ENCODE data around the gene FALEC.

The FALEC gene

DNA sequence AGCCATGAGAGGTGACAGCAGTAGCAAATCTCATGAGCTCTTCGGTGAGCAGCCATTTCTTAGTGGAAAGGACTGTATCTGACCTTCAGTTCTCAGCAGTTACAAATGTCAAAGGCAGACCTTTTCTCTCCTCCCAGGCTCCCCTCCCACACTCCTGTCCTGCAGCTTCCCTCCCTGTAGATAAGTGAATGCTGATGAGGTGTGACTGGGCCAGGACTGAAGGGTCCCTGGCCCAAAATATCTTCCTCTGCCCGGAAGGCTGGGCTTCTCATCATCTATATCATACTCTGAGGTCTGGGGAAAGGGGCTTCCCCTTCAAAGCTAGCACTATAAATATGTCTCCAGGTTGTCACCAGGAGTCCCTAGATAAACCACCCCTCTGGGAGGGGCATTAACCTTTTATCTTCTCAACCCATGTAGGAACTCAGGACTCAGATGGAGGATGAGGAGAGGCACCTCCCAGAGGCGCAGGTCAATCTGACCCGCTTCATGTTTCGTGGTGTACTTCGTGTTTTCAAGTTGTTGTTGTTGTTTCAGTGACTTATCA is 30.0 kb downstream of the FALEC start:
- no peak for DNase-seq (ENCODE audit: low read depth)

DNA sequence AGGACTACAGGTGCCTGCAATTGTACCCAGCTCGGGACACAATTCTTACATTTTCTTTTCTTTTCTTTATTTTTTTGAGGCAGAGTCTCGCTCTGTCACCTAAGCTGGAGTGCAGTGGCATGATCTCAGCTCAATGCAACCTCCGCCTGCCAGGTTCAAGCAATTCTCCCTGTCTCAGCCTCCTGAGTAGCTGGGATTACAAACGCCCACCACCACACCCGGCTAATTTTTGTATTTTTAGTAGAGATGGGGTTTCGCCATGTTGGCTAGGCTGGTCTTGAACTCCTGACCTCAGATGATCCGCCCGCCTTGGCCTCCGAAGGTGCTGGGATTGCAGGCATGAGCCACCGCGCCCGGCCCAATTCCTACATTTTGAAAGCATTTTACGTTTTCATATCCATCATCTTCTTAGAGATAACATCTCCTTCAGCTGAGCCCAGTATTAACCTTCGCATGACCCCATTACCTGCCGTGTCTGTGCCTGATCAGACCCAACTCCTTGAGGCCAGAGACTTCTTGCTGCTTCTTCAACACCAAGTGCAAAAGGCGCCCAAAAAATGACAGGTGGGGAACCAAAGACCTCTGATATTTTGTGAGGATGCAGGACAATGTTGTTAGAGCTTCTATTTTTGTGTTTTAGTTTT is 30.9 kb downstream of the FALEC start:
- no peak for DNase-seq (ENCODE audit: low read depth)

DNA sequence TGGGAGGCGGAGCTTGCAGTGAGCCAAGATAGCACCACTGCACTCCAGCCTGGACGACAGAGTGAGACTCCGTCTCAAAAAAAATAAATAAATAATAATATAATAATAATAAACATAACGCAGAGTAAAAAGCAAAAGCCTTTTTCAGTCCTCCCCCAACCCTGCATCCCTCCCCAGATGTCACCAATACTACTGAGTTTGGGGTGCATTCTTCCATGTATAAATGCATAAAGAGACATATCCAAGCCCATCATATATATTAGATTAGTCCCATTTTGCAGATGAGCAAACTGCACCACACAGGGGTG is 32.7 kb downstream of the FALEC start:
- no peak for DNase-seq (ENCODE audit: low read depth)

DNA sequence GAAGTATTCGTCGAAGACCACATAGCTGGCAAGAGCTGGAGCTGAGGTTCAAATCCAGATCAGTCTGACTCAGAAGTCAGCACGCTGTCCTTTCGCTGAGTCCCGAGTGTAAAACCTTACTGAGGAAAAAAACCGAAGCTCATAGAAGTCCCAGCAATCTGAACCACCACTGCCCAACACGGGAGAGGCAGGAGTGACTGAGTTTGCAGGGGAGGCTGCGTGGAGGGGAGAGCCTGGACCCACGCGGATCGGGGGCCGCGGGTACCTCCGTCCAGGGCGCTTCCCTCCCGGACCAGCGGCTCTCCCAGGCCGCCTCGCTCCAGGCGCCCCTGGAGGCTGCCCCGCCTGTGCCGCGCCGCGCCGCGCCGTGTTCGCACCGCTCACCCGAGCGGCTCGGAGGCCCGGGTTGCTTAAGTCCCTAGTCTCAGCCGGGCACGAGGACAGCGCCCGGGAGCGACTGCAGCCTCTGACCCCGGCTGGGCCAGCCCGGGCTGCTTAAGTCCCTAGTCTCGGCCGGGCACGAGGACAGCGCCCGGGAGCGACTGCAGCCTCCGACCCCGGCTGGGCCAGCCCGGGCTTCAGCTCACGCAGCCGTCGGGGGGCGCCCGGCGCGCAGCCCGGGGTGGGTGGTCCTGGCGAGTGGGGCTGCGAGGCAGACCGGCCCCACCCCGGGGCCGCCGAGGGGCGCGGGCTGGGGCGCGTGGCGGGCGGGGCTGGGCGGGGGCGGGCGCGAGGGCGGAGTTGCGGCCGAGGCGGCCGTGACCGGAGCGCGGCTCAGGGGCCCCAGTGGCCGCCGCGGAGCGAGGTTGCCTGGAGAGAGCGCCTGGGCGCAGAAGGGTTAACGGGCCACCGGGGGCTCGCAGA is 33.3 kb downstream of the FALEC start, which contains the start of gene ADAMTSL4:
Gene ADAMTSL4 (plus strand): TSS at position 777 of the 864 bp plus-strand sequence. CDS start 2,881 bp downstream, outside the sequence.
- no peak for DNase-seq (ENCODE audit: low read depth)

DNA sequence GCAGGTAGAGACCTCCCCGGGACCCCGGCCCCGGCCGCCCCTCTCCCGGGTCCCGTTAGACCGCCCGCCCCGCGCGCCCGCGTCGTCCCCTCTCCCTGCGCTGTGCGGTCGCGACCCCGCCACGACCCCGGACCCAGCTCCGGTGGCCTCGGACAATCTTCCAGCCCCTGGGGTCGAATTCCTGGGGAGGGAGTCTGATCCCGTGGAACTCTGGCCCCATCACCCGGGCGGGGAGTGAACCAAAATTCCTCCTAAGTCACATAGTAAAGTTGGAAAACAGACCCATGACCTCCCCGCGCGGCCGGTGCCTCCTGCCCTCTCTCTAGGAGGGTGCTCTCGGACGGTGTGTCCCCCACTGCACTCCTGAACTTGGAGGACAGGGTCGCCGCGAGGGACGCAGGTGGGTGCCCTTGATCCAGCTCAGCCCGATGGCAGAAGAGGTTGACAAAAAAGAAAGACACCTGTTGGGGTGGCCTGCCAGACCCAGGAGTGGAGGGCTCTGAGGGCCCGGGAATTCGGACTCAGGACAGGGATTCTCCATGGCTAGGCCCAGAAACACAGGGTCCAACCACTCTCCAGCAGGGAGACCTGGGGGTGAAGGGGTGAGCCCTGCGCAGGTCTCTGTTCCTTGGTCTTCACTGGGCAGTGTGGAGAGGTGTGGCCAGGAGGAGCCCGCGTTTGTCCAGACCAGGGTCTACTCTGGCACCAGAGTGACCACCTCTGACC is 34.1 kb downstream of the FALEC start:
- no peak for DNase-seq (ENCODE audit: low read depth)

DNA sequence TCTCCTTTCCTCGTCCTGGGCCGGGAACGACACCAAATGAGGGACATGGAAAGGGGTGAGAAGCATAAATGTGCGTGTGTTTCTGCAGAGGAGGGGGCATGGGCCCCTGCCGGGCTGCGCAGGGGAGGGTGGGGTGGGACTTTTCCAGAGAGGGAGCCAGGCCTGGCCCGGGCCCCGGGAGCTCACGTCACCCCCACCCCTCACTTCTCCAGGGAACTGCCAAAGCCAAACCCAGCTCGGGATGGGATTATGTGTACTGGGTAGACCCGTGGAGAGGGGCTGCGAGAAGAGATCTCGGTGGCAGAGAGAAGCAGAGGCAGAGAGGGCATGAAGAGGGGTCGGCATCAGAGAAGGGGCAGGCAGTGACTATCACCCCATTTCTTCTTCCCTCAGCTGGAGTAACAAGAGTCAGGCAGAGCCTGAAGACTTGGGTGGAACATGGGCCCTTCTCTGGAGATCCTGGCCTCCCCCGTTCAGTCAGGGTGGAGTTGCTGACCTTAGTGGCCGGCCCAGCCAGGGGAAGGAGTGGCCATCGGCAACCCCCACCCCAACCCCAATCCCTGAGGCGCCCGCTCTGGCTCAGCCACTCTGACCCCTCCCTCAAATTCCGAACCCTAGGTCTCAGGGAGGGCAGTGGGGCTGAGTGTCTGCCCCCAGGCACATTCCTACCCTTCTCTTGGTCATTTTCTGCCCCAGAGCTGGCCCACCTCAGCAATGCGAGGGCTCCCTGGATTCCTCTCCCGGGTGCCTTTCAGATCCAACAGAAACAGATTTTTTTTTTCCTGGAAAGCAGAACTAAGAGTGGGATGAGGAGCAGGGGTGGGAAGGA is 34.9 kb downstream of the FALEC start:
- no peak for DNase-seq (ENCODE audit: low read depth)

DNA sequence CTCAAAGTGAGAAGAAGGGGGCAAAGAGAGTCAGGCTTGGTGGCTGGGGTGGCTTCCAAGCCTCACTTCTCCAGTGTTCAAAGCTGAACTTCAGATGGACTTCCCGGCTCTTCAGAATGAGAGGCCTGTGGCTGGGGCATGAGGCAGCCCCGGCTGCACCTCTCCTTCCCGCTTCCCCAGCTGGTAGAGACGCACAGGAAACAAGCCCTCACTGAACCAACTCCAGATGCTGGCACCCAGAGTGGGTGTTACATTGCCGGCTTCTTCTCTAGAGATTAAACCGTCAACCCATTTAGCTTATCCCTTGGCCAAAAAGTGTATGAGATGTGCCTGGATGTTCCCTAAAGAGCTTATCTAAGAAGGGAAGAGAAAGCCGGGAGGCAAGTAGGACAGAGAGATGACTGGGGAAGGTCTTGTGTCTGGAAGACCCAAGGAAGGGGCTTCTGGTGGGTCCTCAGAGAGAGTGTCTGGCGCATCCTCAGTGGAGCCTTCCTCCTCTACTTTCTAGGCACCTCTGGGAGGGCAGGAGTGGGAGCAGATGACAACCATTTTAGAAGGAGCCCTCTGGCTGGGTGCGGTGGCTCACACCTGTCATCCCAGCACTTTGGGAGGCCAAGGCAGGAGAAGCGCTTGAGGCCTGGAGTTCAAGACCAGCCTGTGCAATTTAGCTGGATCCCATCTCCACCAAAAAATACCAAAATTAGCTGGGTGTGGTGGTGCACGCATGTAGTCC is 35.7 kb downstream of the FALEC start:
- no peak for DNase-seq (ENCODE audit: low read depth)

DNA sequence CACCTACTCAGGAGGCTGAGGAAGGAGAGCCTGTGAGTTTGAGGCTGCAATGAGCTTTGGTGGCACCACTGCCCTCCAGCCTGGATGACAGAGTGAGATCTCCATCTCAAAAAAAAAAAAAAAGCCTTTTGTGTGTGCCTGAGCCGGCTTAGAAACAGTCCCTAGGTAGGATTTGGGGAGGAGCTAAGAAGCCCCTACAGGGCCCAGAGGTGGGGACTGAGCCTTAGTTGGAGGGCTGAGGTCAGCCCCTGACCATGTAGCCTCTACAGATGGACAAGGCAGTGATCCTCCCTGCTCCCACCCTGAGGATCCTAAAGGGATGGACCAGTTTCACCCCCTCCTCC is 36.2 kb downstream of the FALEC start:
- DNase-seq (ENCODE audit: low read depth) = no peak

DNA sequence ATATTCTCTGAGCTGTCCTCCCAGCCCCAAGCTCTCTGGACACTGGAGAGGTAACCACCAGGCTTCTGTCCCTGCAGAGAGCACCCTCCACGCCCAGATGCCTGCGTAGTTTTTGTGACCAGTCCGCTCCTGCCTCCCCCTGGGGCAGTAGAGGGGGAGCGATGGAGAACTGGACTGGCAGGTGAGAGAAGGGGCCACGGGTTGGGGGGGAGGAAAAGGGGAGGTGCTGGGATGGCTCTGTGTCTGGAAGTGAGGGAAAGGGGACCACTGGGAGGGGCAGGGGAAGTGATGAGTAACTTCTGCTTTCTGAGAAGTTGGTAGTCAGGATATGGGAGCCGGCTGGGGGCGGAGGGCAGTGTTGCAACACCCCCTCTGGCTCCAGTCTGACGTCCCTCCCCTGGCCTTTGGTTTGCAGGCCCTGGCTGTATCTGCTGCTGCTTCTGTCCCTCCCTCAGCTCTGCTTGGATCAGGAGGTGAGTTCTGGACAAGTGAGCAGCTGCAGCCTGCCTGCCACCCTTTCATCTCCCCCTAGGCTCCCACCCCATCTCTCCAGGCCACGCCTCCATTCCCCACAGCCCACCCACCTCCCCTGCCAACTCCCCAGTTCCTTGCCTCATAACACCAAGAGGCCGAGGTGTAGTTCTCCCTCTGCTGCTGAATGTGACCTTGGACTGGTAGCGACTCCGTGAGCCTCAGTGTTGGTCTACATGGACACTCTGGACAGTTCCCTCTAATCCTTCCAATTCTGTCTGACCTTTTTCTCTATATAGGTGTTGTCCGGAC is 36.8 kb downstream of the FALEC start:
- DNase-seq (ENCODE audit: low read depth) = no peak

DNA sequence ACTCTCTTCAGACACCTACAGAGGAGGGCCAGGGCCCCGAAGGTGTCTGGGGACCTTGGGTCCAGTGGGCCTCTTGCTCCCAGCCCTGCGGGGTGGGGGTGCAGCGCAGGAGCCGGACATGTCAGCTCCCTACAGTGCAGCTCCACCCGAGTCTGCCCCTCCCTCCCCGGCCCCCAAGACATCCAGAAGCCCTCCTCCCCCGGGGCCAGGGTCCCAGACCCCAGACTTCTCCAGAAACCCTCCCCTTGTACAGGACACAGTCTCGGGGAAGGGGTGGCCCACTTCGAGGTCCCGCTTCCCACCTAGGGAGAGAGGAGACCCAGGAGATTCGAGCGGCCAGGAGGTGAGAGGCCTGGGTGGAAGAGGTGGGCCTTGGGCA is 37.3 kb downstream of the FALEC start:
- no peak for DNase-seq (ENCODE audit: low read depth)

DNA sequence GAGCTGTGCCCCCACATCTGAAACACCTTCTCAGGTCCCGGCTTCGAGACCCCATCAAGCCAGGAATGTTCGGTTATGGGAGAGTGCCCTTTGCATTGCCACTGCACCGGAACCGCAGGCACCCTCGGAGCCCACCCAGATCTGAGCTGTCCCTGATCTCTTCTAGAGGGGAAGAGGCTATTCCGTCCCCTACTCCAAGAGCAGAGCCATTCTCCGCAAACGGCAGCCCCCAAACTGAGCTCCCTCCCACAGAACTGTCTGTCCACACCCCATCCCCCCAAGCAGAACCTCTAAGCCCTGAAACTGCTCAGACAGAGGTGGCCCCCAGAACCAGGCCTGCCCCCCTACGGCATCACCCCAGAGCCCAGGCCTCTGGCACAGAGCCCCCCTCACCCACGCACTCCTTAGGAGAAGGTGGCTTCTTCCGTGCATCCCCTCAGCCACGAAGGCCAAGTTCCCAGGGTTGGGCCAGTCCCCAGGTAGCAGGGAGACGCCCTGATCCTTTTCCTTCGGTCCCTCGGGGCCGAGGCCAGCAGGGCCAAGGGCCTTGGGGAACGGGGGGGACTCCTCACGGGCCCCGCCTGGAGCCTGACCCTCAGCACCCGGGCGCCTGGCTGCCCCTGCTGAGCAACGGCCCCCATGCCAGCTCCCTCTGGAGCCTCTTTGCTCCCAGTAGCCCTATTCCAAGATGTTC is 38.0 kb downstream of the FALEC start:
- no peak for DNase-seq (ENCODE audit: low read depth)

DNA sequence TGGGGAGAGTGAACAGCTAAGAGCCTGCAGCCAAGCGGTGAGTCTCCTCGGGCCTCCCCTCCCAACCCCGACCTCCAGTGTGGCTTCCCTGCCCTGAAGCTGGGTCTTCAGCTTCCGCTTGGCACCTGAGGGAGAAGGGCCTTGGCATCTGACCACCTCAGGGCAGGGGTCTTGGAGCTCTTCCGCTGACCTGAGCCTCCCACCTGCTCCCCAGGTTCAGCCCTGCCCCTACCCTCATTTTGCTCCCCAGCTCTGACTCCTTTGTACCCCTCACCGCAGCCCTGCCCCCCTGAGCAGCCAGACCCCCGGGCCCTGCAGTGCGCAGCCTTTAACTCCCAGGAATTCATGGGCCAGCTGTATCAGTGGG is 38.5 kb downstream of the FALEC start:
- DNase-seq (ENCODE audit: low read depth) = no peak

DNA sequence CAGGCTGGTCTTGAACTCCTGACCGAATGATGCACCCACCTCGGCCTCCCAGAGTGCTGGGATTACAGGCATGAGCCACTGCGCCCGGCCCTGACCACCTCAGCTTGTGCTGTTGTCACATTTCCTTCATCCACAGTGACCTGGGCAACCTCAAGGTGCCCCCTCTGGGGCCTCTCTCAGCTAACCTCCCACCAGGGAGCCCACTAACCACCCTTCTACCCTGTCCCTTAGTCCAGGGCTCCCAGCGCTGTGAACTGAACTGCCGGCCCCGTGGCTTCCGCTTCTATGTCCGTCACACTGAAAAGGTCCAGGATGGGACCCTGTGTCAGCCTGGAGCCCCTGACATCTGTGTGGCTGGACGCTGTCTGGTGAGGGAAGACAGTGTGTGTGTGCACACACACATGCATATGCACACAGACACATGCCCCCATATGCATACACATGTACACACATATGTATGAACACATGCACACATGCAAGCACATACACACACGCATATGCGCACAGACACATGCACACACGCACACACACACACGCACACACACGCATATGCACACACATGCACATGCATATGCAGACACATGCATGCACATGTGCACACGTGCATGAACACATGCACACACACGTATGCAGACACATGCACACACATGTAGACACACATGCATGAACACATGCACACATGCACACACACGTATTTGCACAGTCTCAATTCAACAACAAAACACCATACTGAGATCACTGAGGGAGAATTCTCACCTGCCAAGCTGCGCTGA is 39.8 kb downstream of the FALEC start:
- no peak for DNase-seq (ENCODE audit: low read depth)

DNA sequence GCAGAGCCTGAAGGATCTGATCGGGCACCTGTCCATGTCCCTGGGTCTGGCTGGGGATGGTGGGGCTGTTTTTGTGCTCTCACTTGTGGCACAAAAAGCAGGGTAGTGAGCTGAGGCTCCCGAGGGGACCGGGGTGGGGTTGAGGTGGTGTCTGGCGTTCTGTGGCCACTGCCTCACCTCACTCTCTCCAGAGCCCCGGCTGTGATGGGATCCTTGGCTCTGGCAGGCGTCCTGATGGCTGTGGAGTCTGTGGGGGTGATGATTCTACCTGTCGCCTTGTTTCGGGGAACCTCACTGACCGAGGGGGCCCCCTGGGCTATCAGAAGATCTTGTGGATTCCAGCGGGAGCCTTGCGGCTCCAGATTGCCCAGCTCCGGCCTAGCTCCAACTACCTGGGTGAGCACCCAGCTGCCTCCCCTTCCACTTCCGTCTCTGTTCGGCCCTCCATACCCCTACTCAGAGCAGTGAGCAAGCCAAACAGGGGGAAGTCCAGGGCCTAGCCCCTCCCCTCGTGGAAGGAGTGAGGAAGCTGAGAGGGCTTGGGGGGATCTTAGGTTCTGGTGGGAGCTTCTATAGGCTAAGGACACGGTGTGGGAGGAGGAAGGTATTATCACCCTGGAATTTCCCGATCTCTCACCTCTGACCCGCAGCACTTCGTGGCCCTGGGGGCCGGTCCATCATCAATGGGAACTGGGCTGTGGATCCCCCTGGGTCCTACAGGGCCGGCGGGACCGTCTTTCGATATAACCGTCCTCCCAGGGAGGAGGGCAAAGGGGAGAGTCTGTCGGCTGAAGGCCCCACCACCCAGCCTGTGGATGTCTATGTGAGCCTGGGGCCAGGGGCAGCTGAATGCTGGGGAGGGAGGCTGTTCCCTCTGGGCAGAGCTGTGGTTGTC is 40.7 kb downstream of the FALEC start:
- no peak for DNase-seq (ENCODE audit: low read depth)

DNA sequence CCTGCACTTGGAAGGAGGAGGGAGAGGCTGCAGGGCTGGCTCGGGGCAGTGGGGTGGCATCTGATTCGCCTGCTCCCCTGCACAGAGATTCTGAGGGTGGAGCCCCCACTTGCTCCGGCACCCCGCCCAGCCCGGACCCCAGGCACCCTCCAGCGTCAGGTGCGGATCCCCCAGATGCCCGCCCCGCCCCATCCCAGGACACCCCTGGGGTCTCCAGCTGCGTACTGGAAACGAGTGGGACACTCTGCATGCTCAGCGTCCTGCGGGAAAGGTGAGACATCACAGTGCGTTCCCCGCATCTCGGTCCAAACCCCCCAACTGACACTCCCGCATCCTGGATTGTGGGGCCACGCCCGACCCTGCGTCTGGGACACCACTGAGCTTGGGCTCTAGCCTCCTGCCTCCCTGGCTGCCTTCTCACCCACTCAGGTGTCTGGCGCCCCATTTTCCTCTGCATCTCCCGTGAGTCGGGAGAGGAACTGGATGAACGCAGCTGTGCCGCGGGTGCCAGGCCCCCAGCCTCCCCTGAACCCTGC is 41.6 kb downstream of the FALEC start:
- DNase-seq (ENCODE audit: low read depth) = no peak

DNA sequence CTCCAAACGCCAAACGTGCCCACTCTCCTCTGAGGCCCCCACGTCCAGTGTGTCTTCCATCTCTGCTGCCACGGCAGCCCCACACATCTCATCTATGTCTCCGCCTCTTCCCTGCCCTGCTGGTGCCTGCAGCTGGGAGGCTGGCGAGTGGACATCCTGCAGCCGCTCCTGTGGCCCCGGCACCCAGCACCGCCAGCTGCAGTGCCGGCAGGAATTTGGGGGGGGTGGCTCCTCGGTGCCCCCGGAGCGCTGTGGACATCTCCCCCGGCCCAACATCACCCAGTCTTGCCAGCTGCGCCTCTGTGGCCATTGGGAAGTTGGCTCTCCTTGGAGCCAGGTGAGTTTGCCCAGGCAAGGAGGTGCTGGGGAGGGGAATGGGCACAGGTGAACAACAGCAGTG is 42.3 kb downstream of the FALEC start:
- DNase-seq (ENCODE audit: low read depth) = no peak

DNA sequence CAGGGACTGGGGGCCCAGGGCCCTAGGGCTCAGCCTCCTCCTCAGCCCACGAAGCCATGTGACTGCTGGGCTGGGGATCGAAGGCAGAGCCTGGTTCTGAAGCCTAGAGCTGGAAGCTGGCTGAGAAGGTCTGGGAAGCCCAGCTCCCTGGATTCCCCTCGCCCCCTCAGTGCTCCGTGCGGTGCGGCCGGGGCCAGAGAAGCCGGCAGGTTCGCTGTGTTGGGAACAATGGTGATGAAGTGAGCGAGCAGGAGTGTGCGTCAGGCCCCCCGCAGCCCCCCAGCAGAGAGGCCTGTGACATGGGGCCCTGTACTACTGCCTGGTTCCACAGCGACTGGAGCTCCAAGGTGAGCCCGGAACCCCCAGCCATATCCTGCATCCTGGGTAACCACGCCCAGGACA is 42.8 kb downstream of the FALEC start:
- DNase-seq (ENCODE audit: low read depth) = no peak

All from activated T-helper 1 cell treated with Interleukin-2 at 50 U/mL for 16 hours (primary cell).